Upper lobe of right lung (tissue), 1 donor: Measurements from ENCODE around the gene G0S2. TPM values are rescaled to one million over a fixed set of nuclear protein-coding genes. Genes with fewer than 3 reads are reported as not detected.

Source experiments
- ATAC-seq: fragments of 200-7000 bp; cut with Tn5 transposase; one replicate; pipeline ENCODE4 v1.9.1; 2020; ENCODE audit warnings: mild to moderate bottlenecking, moderate library complexity
- DNase-seq: peaks from one replicate; pipeline ENCODE4 v3.0.0-alpha.2; 2020
- H3K27ac ChIP-seq: fragments of 200-600 bp; one replicate; pipeline ENCODE4 v1.8.0; 2022
- H3K27me3 ChIP-seq: fragments of 200-600 bp; one replicate; pipeline ENCODE4 v1.8.0; 2022; ENCODE audit warnings: mild to moderate bottlenecking
- H3K36me3 ChIP-seq: fragments of 200-600 bp; one replicate; pipeline ENCODE4 v1.8.0; 2022
- H3K4me1 ChIP-seq: fragments of 200-600 bp; one replicate; pipeline ENCODE4 v1.8.0; 2022
- H3K4me3 ChIP-seq: fragments of 200-600 bp; one replicate; pipeline ENCODE4 v1.8.0; 2022; ENCODE audit warnings: mild to moderate bottlenecking
- H3K9me3 ChIP-seq: fragments of 200-600 bp; one replicate; pipeline ENCODE4 v1.8.0; 2022
- CTCF ChIP-seq: fragments of 200-600 bp; IDR thresholded peaks from one replicate; pipeline ENCODE4 v1.8.0; 2022; ENCODE audit warnings: antibody characterized with exemption
- intact Hi-C: fragments of 100-400 bp; cut with DNase I; formaldehyde crosslinking; loops from one replicate; pipeline ENCODE4 v1.11.0; 2022
- total RNA-seq: library from RNA; stranded (reverse); fragmentation: NEBNext Ultra II Directional; extraction: Animal tissue kit (Norgen Biotek cat#: 25700); gene quantifications from one replicate; pipeline ENCODE4 v1.2.1, GENCODE V29; 2021
- donor health status: DM: no; HTN: yes; CAD: no; lungs with severe emphysema.

The G0S2 gene
- total RNA-seq, 1 donor from 2014 or later = 36.5 TPM

DNA sequence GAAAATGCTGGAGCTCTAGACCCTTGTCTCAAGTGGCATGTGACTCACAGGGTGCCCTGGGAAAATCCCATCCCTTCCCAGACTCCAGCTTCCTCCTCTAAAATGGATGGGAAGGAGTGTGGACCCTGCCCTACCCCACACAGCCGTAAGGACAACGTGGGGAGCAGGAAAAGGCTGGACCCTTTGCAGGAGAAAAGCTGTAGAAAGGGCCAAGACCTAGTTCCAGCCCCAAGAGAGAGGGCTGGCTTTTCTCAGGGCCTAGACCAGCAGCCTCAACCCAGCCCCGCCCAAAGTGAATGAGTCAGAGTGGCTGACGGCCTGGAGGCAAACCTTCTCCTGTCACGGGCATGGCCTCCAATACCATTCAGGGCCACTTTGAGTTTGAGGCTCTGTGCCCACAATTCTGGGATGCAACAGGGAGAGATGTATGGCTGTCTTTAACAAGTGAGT is 24.0 kb upstream of the G0S2 start:
- H3K27ac ChIP-seq = peak overlapping the region; percentile 51
- intact Hi-C loops = no loop called here
- ATAC-seq (peak; percentile 77), DNase-seq (peak; percentile 84)
- TF ChIP-seq CTCF = no peak
- H3K4me3 ChIP-seq = peak overlapping the region; percentile 17
- H3K27me3 ChIP-seq = no peaks in the 10 kb centered on the region
- peaks cover 47% of the 10 kb centered on the region for H3K4me1 ChIP-seq
- H3K9me3 ChIP-seq = no peaks in the 10 kb centered on the region
- H3K36me3 ChIP-seq = no peaks in the 10 kb centered on the region

GRCh38 chr1:209652121-209652735 is 23.0 kb upstream of the G0S2 start, which contains the start of gene LAMB3:
TSS of gene LAMB3 (minus strand) at chr1:209652425. CDS start at chr1:209650944, 1,481 bp downstream.
- Histone ChIP-seq H3K27ac (peak within 1 kb of the TSS; percentile 59), H3K9me3 (no peaks in the 10 kb centered on the region), H3K36me3 (no peaks in the 10 kb centered on the region), H3K4me1 (peaks cover 39% of the 10 kb centered on the region), H3K4me3 (peak within 1 kb of the TSS; percentile 17), H3K27me3 (no peaks in the 10 kb centered on the region)
- intact Hi-C loops = no loop called here
- DNase-seq (peak; percentile 82), ATAC-seq (peak; percentile 66)
- TF ChIP-seq CTCF = no peak

DNA sequence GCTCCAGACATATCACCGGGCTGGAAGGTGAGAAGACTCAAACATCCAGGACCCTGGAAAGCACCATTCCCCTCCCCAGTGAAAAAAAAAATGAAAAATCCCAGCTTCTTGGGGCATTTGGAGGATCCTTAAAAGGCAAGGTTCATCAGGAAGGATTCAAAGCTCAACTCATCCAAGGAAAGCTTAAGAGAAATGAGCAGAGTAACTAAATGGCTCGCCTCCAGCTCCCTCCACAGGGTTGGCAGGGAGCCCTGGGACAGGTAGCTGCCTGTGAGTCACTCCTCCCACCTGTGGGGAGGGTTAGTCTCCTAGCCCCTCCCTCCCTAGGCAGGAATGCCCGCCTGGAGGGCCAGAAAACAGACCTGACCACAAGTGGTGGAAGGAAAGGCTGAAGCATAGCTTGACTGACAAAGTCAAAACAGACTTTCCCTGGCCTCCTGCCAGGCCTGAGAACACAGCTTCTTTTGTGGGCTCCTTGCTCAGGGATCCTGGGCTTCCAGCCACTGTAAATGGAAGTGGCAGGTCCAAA is 22.3 kb upstream of the G0S2 start:
- no peaks in the 10 kb centered on the region for H3K27me3 ChIP-seq
- no peak for TF ChIP-seq CTCF
- no peak overlapping the region for H3K4me3 ChIP-seq
- intact Hi-C loops = no loop called here
- no peaks in the 10 kb centered on the region for H3K36me3 ChIP-seq
- peak; percentile 92 for DNase-seq
- H3K9me3 ChIP-seq = no peaks in the 10 kb centered on the region
- ATAC-seq = peak; percentile 89
- peak overlapping the region; percentile 59 for H3K27ac ChIP-seq
- H3K4me1 ChIP-seq = peaks cover 37% of the 10 kb centered on the region

DNA sequence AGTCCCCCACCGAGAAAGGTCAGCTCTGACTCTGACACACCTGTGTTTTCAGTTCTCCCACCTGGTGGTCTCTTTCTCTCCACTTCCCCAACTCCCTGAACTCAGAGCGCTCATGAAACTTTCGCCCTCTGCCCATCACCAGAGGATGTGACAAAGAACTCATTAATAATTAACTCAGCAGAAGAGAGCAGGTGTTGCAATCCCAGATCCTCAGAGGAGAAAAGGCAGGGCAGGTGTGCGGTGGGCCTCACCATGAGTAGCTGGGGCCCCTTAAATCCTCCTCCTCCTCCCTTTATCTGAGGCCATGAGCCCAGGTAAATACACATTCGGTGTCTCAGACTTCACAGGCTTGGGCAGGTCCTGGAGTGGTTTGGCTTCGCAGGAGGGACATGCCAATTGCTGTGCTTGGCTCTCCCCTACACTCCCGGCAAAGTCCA is 21.3 kb upstream of the G0S2 start:
- no peak overlapping the region for H3K27ac ChIP-seq
- H3K4me1 ChIP-seq = peaks cover 31% of the 10 kb centered on the region
- DNase-seq = no peak
- H3K36me3 ChIP-seq = no peaks in the 10 kb centered on the region
- H3K9me3 ChIP-seq = no peaks in the 10 kb centered on the region
- intact Hi-C loops = no loop called here
- no peak for ATAC-seq
- H3K4me3 ChIP-seq = no peak overlapping the region
- TF ChIP-seq CTCF = no peak
- H3K27me3 ChIP-seq = no peaks in the 10 kb centered on the region

DNA sequence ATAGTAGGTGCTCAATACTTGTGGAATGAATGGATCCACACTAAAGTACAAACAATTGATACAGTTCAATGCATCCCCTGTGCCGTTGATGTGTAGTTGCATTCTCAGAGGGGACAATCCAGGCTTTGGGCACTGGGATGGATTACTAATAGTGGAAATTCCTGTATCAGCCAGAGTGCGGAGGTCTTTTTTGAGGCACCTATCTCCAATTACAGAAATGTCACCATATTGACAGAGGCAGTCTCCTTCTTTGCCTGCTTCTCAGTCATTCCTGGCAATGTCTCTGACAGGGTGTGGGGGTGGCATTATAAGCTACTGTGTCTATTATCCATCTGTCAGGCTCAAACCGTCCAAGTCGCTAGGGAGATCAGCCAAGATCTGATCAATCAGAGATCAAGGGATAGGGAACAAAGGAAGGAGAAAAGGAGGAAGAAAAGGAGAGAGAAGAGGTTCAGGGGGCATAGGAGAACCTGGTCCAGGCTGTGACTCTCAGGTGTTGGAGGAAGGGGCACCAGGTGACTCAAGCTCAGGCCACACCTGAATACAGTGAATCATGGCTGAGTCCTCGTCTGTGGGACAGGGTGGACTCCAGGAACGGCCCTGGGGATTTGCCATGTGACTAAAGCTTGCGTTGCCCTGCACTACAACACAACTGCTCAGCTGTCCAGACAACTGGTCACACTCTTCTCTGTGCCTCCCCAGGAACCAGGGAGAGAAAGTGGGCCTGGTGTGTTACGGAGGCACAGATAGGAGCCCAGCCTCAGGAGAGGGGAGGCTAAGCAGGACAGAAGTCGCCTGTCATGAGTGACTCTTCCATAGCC is 19.6 kb upstream of the G0S2 start:
- no peak for DNase-seq

More for the DNA sequence above, 19.6 kb upstream of the G0S2 start:
- intact Hi-C loops = no loop called here
- no peak for TF ChIP-seq CTCF
- Histone ChIP-seq H3K27ac (no peak overlapping the region), H3K36me3 (no peaks in the 10 kb centered on the region), H3K9me3 (no peaks in the 10 kb centered on the region), H3K4me3 (no peak overlapping the region), H3K4me1 (peaks cover 26% of the 10 kb centered on the region), H3K27me3 (no peaks in the 10 kb centered on the region)
- no peak for ATAC-seq
